GM20000 (cell line): ENCODE measurements around the gene CPS1.

Experiments used
- DNase-seq: peaks from one replicate; pipeline ENCODE4 v3.0.0; 2012; ENCODE audit warnings: low spot score
- TF ChIP-seq, protein P1 (sequence below): IDR thresholded peaks from 2 replicates; pipeline ENCODE4 v1.5.1; 2012; ENCODE audit warnings: mild to moderate bottlenecking, control low read depth; ENCODE audit errors: extremely low read depth, missing control alignments

Gene CPS1

DNA sequence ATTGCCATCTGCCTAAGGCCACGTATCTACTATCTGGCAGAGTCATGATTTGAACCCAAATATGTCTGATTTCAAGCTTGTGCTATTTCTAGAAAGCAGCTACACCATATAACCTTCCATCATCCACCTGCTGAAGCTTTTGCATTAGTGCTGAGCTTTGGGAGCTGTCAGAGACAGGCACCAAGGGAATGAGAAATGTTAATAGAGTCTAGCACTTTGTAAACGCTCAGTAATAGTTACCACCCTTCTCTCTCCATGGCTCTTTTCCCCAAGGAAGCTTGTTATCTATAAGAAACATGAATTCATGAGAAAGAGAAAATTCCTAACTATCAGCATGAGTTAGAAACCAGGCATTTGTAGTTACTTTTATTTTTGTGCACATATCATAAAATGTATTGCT, 151.5 kb downstream of the CPS1 start:
- TF ChIP-seq, protein P1, sequence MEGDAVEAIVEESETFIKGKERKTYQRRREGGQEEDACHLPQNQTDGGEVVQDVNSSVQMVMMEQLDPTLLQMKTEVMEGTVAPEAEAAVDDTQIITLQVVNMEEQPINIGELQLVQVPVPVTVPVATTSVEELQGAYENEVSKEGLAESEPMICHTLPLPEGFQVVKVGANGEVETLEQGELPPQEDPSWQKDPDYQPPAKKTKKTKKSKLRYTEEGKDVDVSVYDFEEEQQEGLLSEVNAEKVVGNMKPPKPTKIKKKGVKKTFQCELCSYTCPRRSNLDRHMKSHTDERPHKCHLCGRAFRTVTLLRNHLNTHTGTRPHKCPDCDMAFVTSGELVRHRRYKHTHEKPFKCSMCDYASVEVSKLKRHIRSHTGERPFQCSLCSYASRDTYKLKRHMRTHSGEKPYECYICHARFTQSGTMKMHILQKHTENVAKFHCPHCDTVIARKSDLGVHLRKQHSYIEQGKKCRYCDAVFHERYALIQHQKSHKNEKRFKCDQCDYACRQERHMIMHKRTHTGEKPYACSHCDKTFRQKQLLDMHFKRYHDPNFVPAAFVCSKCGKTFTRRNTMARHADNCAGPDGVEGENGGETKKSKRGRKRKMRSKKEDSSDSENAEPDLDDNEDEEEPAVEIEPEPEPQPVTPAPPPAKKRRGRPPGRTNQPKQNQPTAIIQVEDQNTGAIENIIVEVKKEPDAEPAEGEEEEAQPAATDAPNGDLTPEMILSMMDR = no peak
- no peak for DNase-seq

DNA sequence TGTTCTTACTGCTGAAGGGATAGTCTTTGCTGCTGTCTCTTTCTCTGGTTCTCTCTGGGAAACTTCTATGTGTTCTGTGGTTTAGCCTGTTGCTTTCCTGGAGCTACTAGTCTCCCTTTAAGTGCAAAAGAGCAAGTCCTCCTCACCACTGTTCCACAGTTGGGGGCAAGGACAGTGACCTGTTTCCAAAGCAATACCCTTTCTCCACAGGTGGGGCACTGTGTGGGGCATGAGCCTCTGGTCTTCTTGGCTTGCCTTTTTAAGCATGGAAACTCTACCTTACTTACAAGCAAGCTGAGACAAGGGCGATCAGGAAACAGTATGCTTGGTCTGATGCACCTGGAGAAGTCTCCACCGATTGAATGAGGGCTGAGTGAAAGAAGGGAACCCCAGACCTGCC, 156.7 kb downstream of the CPS1 start:
- no peak for DNase-seq
- TF ChIP-seq, protein P1 = no peak

DNA sequence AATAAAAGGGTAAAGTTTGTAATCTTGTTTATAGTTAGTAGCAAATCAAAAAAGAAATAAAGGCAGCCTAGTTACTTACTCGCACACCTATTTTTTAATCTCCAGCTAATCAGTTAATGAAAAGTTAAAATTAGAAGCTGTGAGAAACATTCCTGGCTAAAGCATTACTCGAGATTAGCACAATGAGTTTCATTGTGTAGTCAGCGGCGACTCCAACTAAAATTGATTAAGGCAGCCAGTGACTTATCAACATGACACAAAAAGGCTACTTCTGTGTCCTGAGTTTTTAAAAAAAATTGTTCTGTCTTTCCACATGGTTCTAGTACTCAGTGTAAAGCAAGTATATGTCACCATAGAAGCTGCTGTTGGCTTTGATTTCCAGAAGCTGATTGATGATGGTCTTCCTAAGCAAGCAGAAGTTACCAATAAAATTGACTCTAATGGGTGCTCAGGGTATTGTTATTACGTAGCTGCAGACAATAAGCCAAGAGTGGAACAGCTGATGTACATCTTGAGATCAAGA, 159.2 kb downstream of the CPS1 start:
- TF ChIP-seq, protein P1 = no peak
- DNase-seq = no peak

DNA sequence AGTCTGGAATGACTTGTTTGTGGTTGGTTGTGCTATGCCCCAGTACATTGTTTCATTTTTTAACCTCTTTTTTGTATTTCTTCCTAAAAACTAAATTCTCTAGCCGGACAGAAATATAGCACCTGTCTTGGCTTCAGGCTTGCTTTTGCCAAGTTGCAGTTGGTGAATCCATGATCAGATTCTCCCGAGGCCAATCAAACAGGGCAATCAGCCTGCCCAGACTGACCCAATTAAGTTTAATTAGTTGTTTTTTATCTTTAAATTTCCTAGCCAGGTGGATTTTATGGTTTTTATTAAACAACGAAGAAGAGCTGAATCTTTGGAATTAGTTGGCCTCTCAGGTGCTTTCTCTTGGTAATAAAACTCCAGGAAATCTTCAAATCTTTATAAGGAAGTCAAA, 162.1 kb downstream of the CPS1 start:
- no peak for DNase-seq
- TF ChIP-seq, protein P1 = no peak

DNA sequence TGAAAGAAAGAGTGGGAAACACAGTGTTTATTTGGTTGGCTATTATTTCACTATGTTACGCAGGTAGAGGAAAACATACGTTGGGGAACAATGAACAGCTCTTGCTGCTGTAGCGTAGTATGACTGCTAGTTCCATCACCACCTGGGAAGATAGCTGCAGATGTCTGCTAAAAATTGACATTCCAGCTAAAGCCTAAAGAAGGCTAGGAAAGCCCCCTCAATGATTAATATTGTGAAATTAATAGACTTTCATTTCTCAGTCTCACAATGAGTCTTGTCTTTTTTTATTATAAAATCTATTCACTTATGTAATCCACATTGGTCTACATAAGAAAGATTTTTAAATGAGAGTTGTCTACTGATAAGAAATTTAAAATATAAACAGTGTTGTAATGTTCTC, 165.7 kb downstream of the CPS1 start:
- TF ChIP-seq, protein P1 = no peak
- DNase-seq = no peak

DNA sequence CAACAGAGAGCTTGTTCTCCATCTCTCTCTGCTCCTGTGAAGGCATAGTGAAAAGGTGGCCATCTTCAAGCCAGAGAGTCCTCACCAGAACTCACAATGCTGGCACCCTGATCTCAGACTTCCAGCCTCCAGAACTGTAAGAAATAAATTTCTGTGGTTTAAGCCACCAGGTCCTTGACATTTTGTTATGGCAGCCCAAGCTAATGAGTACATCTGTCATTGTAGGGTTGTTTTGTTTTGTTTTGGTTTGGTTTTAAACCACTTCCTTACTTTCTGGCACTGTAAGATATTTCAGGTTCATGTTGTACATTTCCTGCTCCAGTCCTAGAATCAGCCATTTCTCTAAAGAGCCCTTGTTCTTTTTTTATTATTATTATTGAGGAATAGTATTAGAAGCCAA, 171.2 kb downstream of the CPS1 start:
- TF ChIP-seq, protein P1 = no peak
- DNase-seq = no peak
